PC-3 (cell line): ENCODE measurements around the gene R3HDM2.
A peak's percentile ranks its signal among the peaks of the same experiment; 100 is the strongest.

Source experiments
- CTCF ChIP-seq: fragments of 300-600 bp; sonication (generic); conservative IDR thresholded peaks from 2 replicates; pipeline ENCODE4 v1.5.1; 2017; ENCODE audit warnings: antibody characterized with exemption, low read depth, mild to moderate bottlenecking, low read length
- EZH2 ChIP-seq: fragments of 300-600 bp; sonication (generic); IDR thresholded peaks from one replicate; pipeline ENCODE4 v1.6.1; 2017; ENCODE audit warnings: antibody characterized with exemption, mild to moderate bottlenecking, low read length; ENCODE audit not compliant: unreplicated experiment
- EZH2phosphoT487 ChIP-seq: fragments of 300-600 bp; sonication (generic); IDR thresholded peaks from 2 replicates; pipeline ENCODE4 v1.6.1; 2018; ENCODE audit warnings: mild to moderate bottlenecking, antibody characterized with exemption, low read length, borderline replicate concordance

- TF ChIP-seq CTCF (0 out of 2 replicates have a peak, but pooled peaks have one; percentile 16), EZH2 (no peak), EZH2phosphoT487 (no peak)
Observed at GRCh38 chr12:57476162-57476992, 45.5 kb upstream of the R3HDM2 start.
